Motor neuron (in vitro differentiated cells): ENCODE data around the gene ADK. TPM values are rescaled to one million over a fixed set of nuclear protein-coding genes. Genes with fewer than 3 reads are reported as not detected.
A peak's percentile ranks its signal among the peaks of the same experiment; 100 is the strongest.
"Not testable (repeated sequence)": the region's sequence is repeated elsewhere in the genome, so short reads cannot be mapped to it uniquely, and the experiment has no call there.

Experiments used
- ATAC-seq, 8 experiments: fragments of 200-7000 bp; cut with Tn5 transposase; replicated peaks in 6 of 8; 2 replicates each; pipeline ENCODE4 v1.8.0; 2021; ENCODE audit warnings: mild to moderate bottlenecking in 8 of 8, moderate library complexity in 8 of 8
- H3K27ac ChIP-seq, 2 donors: fragments of 250-450 bp; sonication (Bioruptor Pico); 2 replicates each; pipeline ENCODE4 v1.9.0; 2021; ENCODE audit warnings: antibody characterized with exemption in 2 of 2, mild to moderate bottlenecking in 2 of 2, moderate library complexity in 1 of 2
- H3K4me1 ChIP-seq, 2 donors: fragments of 250-450 bp; sonication (Bioruptor Pico); replicated peaks in 1 of 2; 2 replicates each; pipeline ENCODE4 v1.6.1; 2021; ENCODE audit warnings: antibody characterized with exemption in 2 of 2, mild to moderate bottlenecking in 2 of 2, moderate library complexity in 1 of 2
- H3K4me3 ChIP-seq, 5 donors: fragments of 250-450 bp; sonication (Bioruptor Pico); 2 replicates each; pipeline ENCODE4 v1.9.0; 2021; ENCODE audit warnings: antibody characterized with exemption in 5 of 5, mild to moderate bottlenecking in 5 of 5, moderate library complexity in 4 of 5
- WGBS, 10 experiments: fragments of 450-650 bp; shearing (Covaris generic); methylation state at CpG; one replicate each; pipeline ENCODE4 v1.0.0; 2022; 5-methylcytosine and 5-hydroxymethylcytosine counted together
- in situ Hi-C, 9 experiments: fragments of 400-800 bp; cut with MboI; loops; one replicate each; pipeline ENCODE4 v1.15.0; 2021; ENCODE audit warnings: low sequenced_read_pairs in 9 of 9, low pct_unique_long_range_greater_than_20kb in 2 of 9; ENCODE audit not compliant: unreplicated experiment in 9 of 9
- total RNA-seq, 8 experiments: library from RNA; unstranded; fragments of 300-600 nt; gene quantifications; 2 replicates each; pipeline versions ENCODE4 v1.2.3 to v1.2.4, GENCODE V29; 2022

ADK gene
- total RNA-seq, 8 experiments from 2014 or later: 22.9 to 46.8 (median 31.7) TPM

DNA sequence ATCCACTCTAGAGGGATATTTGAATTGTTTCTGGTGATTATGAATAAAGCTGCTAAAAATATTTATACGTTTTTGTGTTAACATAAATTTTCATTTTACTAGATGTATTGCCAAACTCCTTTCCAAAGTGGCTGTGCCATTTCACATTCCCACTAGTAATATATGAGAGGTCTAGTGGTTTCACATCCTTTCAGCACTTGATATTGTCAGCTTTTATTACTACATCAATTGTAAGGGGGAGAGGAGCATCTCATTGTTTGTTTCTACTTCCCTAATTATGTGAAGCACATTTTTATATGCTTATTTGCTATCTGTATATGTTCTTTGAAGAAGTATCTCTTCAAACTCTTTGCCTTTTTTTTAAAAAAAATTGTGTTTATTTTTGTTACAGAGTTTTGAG lies 184.5 kb downstream of the ADK start:
- in situ Hi-C loops: no loop called here
- no peaks in the 10 kb centered on the region for H3K4me1 ChIP-seq
- H3K4me3 ChIP-seq: no peak overlapping the region
- no peak overlapping the region for H3K27ac ChIP-seq
- 0 to 100% (median 79%) methylated on average over 1 of the region's 1 CpG; no CpG with 5 or more reads in 2 of the 10 experiments for WGBS, 10 experiments
- ATAC-seq: no peak

DNA sequence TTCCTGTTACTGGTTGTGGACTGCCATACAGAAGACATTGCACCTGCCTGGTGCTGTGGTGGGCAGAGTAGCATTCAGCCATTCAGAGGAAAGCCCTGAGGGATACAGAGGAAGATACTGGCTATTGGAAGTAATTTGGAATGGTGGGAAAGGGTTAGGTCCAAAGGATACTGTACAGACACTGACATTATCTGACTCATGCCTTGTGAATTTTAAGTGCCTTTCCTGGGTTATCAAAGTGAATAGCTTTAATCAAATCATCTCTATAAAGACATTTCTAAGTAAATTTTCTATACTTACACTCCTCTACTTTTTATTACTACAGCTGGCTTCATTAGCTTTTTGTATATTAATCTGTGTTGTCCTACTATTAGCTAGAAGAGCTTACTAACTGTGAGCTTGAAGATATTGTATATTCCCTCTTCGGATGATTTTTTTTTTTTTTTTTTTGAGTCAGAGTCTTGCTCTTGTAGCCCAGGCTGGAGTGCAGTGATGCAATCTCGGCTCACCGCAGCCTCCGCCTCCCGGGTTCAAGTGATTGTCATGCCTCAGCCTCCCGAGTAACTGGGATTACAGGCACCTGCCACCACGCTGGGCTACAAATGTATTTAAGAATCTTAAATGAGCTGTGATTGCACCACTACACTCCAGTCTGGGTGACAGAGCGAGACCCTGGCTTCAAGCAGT lies 186.5 kb downstream of the ADK start:
- 73 to 96% (median 91%) methylated on average over 3 to 8 of the region's 8 CpGs; no CpG with 5 or more reads in 2 of the 10 experiments for WGBS, 10 experiments
- ATAC-seq: peak in 1 of 8 experiments; percentile 38
- Histone ChIP-seq H3K4me3 (no peak overlapping the region), H3K27ac (no peak overlapping the region), H3K4me1 (no peaks in the 10 kb centered on the region)
- in situ Hi-C loops: no loop called here

DNA sequence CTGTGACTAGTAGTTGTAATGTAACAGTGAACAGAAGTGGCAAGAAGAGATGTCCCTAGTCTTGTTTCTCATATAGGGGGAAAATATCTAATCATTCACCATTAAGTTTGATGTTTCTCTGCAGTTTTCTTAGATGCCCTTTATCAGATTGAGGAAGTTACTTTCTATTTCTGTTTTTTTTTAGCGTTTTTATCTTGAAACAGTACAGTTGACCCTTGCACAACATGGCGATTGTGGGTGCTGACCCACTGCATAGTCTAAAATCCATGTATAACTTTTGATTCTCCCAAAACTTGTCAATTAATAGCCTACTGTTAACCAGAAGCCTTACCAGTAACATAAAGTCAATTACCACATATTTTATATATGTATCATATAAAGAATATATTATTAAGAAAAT lies 192.0 kb downstream of the ADK start:
- Histone ChIP-seq H3K4me3 (no peak overlapping the region), H3K4me1 (no peaks in the 10 kb centered on the region), H3K27ac (no peak overlapping the region)
- in situ Hi-C loops: no loop called here
- WGBS, 10 experiments: 80 to 100% (median 95%) methylated on average over 1 to 2 of the region's 2 CpGs; no CpG with 5 or more reads in 1 of the 10 experiments
- no peak for ATAC-seq

DNA sequence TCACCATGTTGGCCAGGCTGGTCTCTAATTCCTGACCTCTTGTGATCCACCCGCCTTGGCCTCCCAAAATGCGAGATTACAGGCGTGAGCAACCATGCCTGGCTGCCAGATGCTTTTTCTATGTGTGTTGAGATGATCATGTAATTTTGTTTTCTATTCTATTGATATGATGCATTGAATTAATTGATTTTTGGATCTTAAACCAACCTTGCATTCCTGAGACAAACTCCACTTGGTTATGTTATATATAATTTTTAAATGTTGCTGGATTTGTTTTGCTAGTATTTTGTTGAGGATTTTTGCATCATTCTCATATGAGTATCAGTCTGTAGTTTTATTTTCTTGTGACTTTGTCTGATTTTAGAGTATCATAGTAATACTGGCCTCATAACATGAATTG lies 192.8 kb downstream of the ADK start:
- no peak overlapping the region for H3K4me3 ChIP-seq
- in situ Hi-C loops: no loop called here
- no peak for ATAC-seq
- no peak overlapping the region for H3K27ac ChIP-seq
- WGBS, 10 experiments: 85 to 100% (median 91%) methylated on average over 1 to 3 of the region's 3 CpGs; no CpG with 5 or more reads in 2 of the 10 experiments
- H3K4me1 ChIP-seq: no peaks in the 10 kb centered on the region

DNA sequence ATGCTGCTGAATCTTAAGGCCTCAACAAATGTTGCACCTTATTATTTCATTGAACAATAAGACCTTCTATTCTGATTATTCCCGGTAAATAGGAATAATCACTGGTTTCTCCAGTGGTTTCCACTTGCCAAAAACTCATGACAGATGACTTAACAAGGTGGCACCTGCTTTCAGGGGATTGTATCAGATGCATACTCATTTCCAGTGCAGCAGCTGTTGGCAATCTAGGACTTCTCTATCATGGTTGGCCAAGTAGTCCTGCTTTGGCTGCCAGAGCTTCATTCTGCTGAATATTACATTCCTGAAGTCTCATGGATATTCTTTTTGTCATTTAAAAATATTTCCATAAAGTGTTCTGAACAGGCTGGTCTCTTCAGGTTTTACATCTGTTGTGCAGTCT lies 193.3 kb downstream of the ADK start:
- WGBS, 10 experiments: 80 to 100% (median 95%) methylated on average over 1 of the region's 1 CpG; no CpG with 5 or more reads in 2 of the 10 experiments
- in situ Hi-C loops: no loop called here

DNA sequence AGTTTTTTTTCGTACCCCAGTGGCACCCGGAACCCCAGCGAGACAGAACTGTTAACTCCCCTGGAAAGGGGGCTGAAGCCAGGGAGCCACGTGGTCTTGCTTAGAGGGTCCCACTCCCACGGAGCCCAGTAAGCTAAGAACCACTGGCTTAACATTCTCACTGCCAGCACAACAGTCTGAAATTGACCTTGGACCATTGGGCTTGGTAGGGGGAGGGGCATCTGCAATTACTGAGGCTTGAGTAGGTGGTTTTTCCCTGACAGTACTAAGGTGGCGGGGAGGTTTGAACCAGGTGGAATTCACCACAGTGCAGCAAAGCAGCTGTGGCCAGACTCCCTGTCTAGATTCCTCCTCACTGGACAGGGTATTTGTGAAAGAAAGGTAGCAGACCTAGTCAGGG lies 196.5 kb downstream of the ADK start:
- H3K27ac ChIP-seq: no peak overlapping the region
- no peaks in the 10 kb centered on the region for H3K4me1 ChIP-seq
- in situ Hi-C loops: no loop called here
- no peak overlapping the region for H3K4me3 ChIP-seq
- no peak for ATAC-seq
- WGBS, 10 experiments: 89 to 100% (median 98%) methylated on average over 1 to 6 of the region's 6 CpGs; no CpG with 5 or more reads in 5 of the 10 experiments

More for the DNA sequence above, 193.3 kb downstream of the ADK start:
- ATAC-seq: no peak
- Histone ChIP-seq H3K27ac (no peak overlapping the region), H3K4me1 (no peaks in the 10 kb centered on the region), H3K4me3 (no peak overlapping the region)

DNA sequence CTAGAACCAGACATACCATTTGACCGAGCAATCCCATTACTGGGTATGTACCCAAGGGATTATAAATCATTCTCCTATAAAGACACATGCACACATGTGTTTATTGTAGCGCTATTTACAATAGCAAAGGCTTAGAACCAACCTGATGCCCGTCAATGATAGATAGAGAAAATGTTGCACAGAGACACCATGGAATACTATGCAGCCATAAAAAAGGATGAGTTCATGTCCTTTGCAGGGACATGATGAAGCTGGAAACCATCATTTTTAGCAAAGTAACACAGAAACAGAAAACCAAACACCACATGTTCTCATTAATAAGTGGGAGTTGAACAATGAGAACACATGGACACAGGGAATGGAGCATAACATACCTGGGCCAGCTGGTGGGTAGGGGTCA lies 202.0 kb downstream of the ADK start:
- WGBS, 10 experiments: 80 to 100% (median 98%) methylated on average over 1 to 3 of the region's 3 CpGs
- H3K27ac ChIP-seq, in situ Hi-C loops, H3K4me1 ChIP-seq, H3K4me3 ChIP-seq, ATAC-seq: not testable (repeated sequence)

DNA sequence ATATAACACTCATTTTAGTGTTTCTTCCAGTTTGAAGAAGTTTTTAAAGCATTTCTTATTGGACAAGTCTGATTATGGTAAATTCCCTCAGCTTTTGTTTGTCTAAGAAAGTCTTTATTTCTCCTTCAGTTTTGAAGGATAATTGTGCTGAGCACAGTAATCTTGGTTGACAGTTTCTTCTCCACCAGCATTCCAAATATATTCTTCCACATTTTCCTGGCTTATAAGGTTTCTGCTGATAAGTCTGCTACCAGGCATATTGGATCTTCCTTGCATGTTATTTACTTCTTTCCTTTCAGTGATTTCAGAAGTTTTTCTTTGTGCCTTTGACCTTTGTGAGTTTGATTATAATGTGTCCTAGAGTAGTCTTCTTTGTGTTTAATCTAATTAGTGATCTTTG lies 210.7 kb downstream of the ADK start:
- no peak for ATAC-seq
- Histone ChIP-seq H3K4me3 (no peak overlapping the region), H3K4me1 (no peaks in the 10 kb centered on the region), H3K27ac (no peak overlapping the region)
- in situ Hi-C loops: no loop called here

DNA sequence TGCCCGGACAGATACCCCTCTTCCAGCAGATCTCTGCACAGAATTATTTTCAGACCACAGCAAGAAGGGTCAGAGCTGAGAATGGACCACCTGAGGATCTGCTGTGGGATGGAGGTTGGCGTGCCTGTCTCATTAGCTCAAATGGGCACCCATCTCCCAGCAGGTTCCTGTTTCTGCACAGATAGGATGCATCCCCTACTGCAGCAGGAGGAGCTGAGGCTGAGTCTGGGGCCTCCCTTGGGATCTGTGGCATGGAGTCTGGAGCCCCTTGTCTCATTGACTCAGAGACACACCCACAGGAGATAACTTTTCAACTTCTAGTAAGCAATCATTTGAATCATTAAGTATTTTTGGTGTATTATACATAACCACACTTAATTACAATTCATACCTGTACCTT lies 212.7 kb downstream of the ADK start:
- in situ Hi-C loops: no loop called here

DNA sequence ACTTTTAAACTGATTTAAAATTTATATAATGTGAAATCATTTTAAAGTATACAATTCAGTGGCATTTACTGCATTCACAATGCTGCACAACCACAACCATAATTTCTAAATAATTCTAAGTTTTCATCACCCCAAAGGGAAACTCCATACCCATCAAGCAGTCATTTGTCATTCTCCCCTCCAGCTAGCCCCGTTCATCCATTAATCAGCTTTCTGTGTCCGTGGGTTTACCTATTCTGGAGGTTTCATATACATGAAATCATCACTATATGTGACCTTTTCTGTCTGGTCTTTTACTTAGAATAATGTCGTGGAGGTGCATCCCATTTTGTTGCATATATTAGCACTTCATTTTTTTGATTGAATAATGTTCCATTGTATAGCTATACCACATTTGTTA lies 214.1 kb downstream of the ADK start:
- Histone ChIP-seq H3K4me1 (no peaks in the 10 kb centered on the region), H3K4me3 (no peak overlapping the region), H3K27ac (no peak overlapping the region)
- in situ Hi-C loops: no loop called here
- WGBS, 10 experiments: 60 to 100% (median 92%) methylated on average over 1 to 3 of the region's 3 CpGs; no CpG with 5 or more reads in 1 of the 10 experiments
- ATAC-seq: no peak

More for the DNA sequence above, 212.7 kb downstream of the ADK start:
- H3K27ac ChIP-seq: no peak overlapping the region
- no peak for ATAC-seq
- H3K4me1 ChIP-seq: no peaks in the 10 kb centered on the region
- H3K4me3 ChIP-seq: no peak overlapping the region
- WGBS, 10 experiments: 90 to 100% (median 96%) methylated on average over 1 to 2 of the region's 2 CpGs; no CpG with 5 or more reads in 6 of the 10 experiments

DNA sequence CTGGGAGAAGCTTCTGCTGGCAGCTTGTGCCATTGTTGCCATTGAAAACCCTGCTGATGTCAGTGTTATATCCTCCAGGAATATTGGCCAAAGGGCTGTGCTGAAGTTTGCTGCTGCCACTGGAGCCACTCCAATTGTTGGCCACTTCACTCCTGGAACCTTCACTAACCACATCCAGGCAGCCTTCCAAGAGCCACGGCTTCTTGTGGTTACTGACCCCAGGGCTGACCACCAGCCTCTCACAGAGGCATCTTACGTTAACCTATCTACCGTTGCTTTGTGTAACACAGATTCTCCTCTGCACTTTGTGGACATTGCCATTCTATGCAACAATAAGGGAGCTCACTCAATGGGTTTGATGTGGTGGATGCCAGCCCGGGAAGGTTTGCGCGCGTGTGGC lies 220.7 kb downstream of the ADK start:
- H3K4me1 ChIP-seq: no peaks in the 10 kb centered on the region
- no peak for ATAC-seq
- WGBS, 10 experiments: 93 to 100% (median 100%) methylated on average over 1 to 3 of the region's 7 CpGs; no CpG with 5 or more reads in 6 of the 10 experiments
- in situ Hi-C loops: no loop called here
- no peak overlapping the region for H3K27ac ChIP-seq
- no peak overlapping the region for H3K4me3 ChIP-seq

DNA sequence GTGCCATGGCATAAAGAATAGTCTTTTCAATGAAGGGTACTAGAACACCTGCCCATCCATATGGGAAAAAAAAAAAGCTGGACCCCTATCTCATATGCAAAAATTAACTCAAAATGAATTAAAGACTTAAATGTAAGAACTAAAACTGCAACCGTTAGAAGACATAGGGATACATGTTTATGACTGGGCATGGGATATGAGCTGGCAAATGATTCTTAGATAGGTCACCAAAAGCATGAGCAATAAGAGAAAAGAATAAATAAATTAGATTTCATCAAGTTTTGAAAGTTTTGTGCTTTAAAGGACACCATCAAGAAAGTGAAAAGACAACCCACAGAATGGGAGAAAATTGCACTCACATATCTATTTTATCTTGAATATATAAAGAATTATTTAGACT lies 222.0 kb downstream of the ADK start:
- Histone ChIP-seq H3K4me1 (no peaks in the 10 kb centered on the region), H3K4me3 (no peak overlapping the region), H3K27ac (no peak overlapping the region)
- ATAC-seq: no peak
- in situ Hi-C loops: no loop called here
- WGBS, 10 experiments: 0 to 100% (median 85%) methylated on average over 1 of the region's 1 CpG

DNA sequence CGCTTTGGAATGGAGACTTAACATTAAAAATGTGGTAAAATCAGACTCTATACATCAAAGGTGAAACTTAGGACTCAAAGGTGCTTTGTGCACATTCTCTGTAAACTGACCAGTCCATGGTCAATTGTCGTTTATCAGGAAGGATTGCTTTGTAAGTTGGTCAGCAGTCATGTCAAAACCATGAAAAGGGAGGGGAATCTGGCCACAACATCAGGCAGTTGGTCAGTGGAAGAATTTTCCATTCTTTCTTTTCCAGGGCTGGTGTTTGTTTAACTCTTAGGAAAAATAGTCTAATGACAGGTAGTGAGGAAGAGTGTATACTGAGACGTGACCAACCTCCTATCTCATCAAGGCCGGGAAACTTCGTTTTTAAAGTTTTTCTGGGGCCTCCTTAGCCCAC lies 226.5 kb downstream of the ADK start:
- Histone ChIP-seq H3K4me3 (no peak overlapping the region), H3K4me1 (no peaks in the 10 kb centered on the region), H3K27ac (no peak overlapping the region)
- in situ Hi-C loops: no loop called here
- ATAC-seq: no peak
- 50 to 100% (median 88%) methylated on average over 1 to 5 of the region's 5 CpGs; no CpG with 5 or more reads in 2 of the 10 experiments for WGBS, 10 experiments

DNA sequence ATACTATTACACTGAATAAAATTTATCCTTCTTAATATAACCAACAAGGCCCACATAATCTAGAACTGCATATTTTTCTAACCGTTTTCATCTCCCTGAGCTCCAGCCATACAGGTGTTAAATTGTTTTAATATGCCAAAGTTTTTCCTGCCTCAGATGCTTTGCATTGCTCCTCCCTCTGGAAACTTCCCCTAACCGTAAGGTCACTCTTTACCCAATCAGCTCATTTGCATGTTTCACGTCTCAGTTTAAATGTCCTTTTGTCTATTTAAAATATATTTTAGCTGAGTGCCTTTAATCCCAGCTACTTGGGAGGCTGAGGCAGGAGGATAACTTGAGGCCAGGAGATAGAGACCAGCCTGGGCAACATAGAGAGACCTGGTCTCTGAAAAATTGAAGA lies 228.5 kb downstream of the ADK start:
- Histone ChIP-seq H3K4me1 (no peaks in the 10 kb centered on the region), H3K4me3 (no peak overlapping the region), H3K27ac (no peak overlapping the region)
- in situ Hi-C loops: no loop called here
- ATAC-seq: no peak
- WGBS, 10 experiments: 50 to 100% (median 94%) methylated on average over 1 to 3 of the region's 3 CpGs
